Measurements from ENCODE around the gene RASSF7. TPM values are rescaled to one million over a fixed set of nuclear protein-coding genes. Genes with fewer than 3 reads are reported as not detected.
A peak's percentile ranks its signal among the peaks of the same experiment; 100 is the strongest.

Gene RASSF7
- total RNA-seq, 1 experiment from 2014 or later, result 58.6 TPM

DNA sequence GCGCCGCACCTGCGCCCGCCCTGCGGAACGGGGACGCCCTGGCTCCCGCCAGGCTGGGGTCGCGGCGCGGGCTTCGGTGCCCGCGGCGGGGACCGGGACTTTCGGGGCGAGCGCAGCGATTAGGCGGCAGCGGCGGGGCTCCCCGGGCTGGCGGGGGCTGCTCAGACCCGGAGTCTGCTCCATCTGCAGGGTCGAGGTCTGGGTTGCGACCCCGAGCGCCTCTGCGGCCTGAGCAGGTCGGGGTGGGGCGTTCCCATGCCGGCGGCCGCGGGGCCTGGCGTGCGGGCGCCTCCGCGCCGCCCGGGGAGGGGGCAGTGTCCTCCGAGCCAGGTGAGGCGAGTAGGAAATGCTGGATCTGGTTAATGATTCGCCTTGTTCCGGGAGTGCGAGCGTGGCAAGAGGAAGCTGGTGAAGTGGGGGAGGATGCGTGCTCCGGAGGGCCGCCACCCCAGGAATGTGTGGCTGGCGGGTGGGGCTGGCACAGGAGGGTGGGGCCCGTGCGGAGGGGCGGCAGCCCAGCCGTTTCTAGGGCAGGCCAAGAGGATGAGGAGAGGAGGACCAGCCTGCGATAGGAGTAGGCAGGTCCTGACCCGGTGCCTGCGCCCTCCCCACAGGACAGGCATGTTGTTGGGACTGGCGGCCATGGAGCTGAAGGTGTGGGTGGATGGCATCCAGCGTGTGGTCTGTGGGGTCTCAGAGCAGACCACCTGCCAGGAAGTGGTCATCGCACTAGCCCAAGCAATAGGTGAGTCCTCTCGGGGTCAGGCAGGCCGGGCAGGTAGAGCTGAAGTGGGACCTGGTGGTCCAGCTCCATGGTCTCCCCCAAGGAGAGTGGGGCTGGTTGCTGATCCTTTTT lies 606 bp downstream of the RASSF7 start:
- no peaks in the 10 kb centered on the region for H3K27me3 ChIP-seq (ENCODE audit: low read length)
- no peaks in the 10 kb centered on the region for H3K9me3 ChIP-seq (ENCODE audit: low read length)
- peak; percentile 66 for DNase-seq
- H2AFZ ChIP-seq (ENCODE audit: low read length), result peak overlapping the region; percentile 72
- ChIA-PET POLR2A (ENCODE audit: unreplicated experiment) (interaction anchor here (0.6 kb wide), 1 partner anchor 14 kb away, joined by 4 read pairs; the partner anchor contains the start of gene PHRF1), CTCF (interaction anchor here (1.0 kb wide), 1 partner anchor 166 kb away, joined by 3 read pairs; no protein-coding TSS in a partner anchor)
- BruUV-seq (replicated peaks), result no TSS peak
- ATAC-seq, result peak; percentile 50
- no peaks in the 10 kb centered on the region for H4K20me1 ChIP-seq (ENCODE audit: low read length)
- peak overlapping the region; percentile 89 for H3K4me3 ChIP-seq (ENCODE audit: low read length)
- H3K9ac ChIP-seq (ENCODE audit: low read length), result peak overlapping the region; percentile 81
- peak overlapping the region; percentile 45 for H3K27ac ChIP-seq (ENCODE audit: low read length)
- TF ChIP-seq, protein P1, sequence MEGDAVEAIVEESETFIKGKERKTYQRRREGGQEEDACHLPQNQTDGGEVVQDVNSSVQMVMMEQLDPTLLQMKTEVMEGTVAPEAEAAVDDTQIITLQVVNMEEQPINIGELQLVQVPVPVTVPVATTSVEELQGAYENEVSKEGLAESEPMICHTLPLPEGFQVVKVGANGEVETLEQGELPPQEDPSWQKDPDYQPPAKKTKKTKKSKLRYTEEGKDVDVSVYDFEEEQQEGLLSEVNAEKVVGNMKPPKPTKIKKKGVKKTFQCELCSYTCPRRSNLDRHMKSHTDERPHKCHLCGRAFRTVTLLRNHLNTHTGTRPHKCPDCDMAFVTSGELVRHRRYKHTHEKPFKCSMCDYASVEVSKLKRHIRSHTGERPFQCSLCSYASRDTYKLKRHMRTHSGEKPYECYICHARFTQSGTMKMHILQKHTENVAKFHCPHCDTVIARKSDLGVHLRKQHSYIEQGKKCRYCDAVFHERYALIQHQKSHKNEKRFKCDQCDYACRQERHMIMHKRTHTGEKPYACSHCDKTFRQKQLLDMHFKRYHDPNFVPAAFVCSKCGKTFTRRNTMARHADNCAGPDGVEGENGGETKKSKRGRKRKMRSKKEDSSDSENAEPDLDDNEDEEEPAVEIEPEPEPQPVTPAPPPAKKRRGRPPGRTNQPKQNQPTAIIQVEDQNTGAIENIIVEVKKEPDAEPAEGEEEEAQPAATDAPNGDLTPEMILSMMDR (conservative IDR thresholded peaks at IDR 0.05; ENCODE audit: low read depth, low read length), result no peak
- TF ChIP-seq EZH2 (IDR thresholded peaks at IDR 0.05; ENCODE audit: low read length, unreplicated experiment), result no peak
- no peak for TF ChIP-seq EZH2phosphoT487 (IDR thresholded peaks at IDR 0.05; ENCODE audit: borderline replicate concordance, low read length)
- peaks cover 33% of the 10 kb centered on the region for H3K79me2 ChIP-seq (ENCODE audit: low read length)
- H3K4me1 ChIP-seq (ENCODE audit: insufficient read depth, low read length), result peaks cover 24% of the 10 kb centered on the region
- intact Hi-C loops (cut with micrococcal nuclease), result loop anchor here (10.0 kb wide), 1 partner anchor 53 kb away; the partner anchor contains the start of gene IRF7
- no peaks in the 10 kb centered on the region for H3F3A ChIP-seq (ENCODE audit: low read length, unreplicated experiment)
- no peaks in the 10 kb centered on the region for H3K9me2 ChIP-seq (replicated peaks; ENCODE audit: low read length)
- H3K4me2 ChIP-seq (ENCODE audit: low read length), result peak overlapping the region; percentile 99
- H3K36me3 ChIP-seq (ENCODE audit: low read depth, low read length), result no peaks in the 10 kb centered on the region

DNA sequence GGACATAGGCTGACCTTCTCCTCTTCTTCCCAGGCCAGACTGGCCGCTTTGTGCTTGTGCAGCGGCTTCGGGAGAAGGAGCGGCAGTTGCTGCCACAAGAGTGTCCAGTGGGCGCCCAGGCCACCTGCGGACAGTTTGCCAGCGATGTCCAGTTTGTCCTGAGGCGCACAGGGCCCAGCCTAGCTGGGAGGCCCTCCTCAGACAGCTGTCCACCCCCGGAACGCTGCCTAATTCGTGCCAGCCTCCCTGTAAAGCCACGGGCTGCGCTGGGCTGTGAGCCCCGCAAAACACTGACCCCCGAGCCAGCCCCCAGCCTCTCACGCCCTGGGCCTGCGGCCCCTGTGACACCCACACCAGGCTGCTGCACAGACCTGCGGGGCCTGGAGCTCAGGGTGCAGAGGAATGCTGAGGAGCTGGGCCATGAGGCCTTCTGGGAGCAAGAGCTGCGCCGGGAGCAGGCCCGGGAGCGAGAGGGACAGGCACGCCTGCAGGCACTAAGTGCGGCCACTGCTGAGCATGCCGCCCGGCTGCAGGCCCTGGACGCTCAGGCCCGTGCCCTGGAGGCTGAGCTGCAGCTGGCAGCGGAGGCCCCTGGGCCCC lies 1.4 kb downstream of the RASSF7 start:
- H3K4me2 ChIP-seq (ENCODE audit: low read length), result peak overlapping the region; percentile 99
- 0 out of 2 replicates have a peak, but pooled peaks cover 1% of the 10 kb centered on the region for H4K20me1 ChIP-seq (ENCODE audit: low read length)
- no peaks in the 10 kb centered on the region for H3K9me3 ChIP-seq (ENCODE audit: low read length)
- no peaks in the 10 kb centered on the region for H3F3A ChIP-seq (ENCODE audit: low read length, unreplicated experiment)
- ATAC-seq, result no peak; the same call in 1 of the 2 replicates
- peaks cover 41% of the 10 kb centered on the region for H3K79me2 ChIP-seq (ENCODE audit: low read length)
- H3K36me3 ChIP-seq (ENCODE audit: low read depth, low read length), result no peaks in the 10 kb centered on the region
- DNase-seq, result no peak
- ChIA-PET POLR2A (ENCODE audit: unreplicated experiment) (interaction anchor here (0.6 kb wide), 1 partner anchor 14 kb away, joined by 4 read pairs; the partner anchor contains the start of gene PHRF1), CTCF (interaction anchor here (1.0 kb wide), 1 partner anchor 166 kb away, joined by 3 read pairs; no protein-coding TSS in a partner anchor)
- no peak overlapping the region for H2AFZ ChIP-seq (ENCODE audit: low read length)
- intact Hi-C loops (cut with micrococcal nuclease), result loop anchor here (10.0 kb wide), 1 partner anchor 53 kb away; the partner anchor contains the start of gene IRF7
- TF ChIP-seq, protein P1 (conservative IDR thresholded peaks at IDR 0.05; ENCODE audit: low read depth, low read length), result no peak
- no peak for TF ChIP-seq EZH2 (IDR thresholded peaks at IDR 0.05; ENCODE audit: low read length, unreplicated experiment)
- TF ChIP-seq EZH2phosphoT487 (IDR thresholded peaks at IDR 0.05; ENCODE audit: borderline replicate concordance, low read length), result no peak
- H3K9ac ChIP-seq (ENCODE audit: low read length), result peak overlapping the region; percentile 81
- H3K4me1 ChIP-seq (ENCODE audit: insufficient read depth, low read length), result peaks cover 26% of the 10 kb centered on the region
- no peaks in the 10 kb centered on the region for H3K27me3 ChIP-seq (ENCODE audit: low read length)
- peak overlapping the region; percentile 89 for H3K4me3 ChIP-seq (ENCODE audit: low read length)
- H3K9me2 ChIP-seq (replicated peaks; ENCODE audit: low read length), result no peaks in the 10 kb centered on the region
- H3K27ac ChIP-seq (ENCODE audit: low read length), result 0 out of 2 replicates have a peak overlapping the region, but pooled peaks have one; percentile 45
- TSS peak; percentile 54 for BruUV-seq (replicated peaks)
